NCI-H2171 (cell line): ENCODE results near the gene APBA2.
"Not testable (repeated sequence)": the region's sequence is repeated elsewhere in the genome, so short reads cannot be mapped to it uniquely, and the experiment has no call there.

Source experiments
- DNase-seq: peaks from one replicate; lab custom pipeline; 2025; lab: John Stamatoyannopoulos, UW

APBA2 gene

DNA sequence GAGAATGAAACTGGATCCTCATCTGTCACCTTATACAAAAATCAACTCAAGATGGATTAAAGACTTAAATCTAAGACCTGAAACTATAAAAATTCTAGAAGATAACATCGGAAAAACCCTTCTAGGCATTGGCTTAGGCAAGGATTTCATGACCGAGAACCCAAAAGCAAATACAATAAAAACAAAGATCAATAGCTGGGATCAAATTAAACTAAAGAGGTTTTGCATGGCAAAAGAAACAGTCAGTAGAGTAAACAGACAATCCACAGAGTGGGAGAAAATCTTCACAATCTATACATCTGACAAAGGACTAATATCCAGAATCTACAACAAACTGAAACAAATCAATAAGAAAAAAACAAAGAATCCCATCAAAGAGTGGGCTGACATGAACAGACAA lies 281.3 kb downstream of the APBA2 start:
- DNase-seq = not testable (repeated sequence)
